HG03095 (cell line): ENCODE measurements around the gene SUCO.
"Not testable (repeated sequence)": the region's sequence is repeated elsewhere in the genome, so short reads cannot be mapped to it uniquely, and the experiment has no call there.

Experiments
- ATAC-seq: cut with Tn5 transposase; IDR thresholded peaks from one replicate; pipeline ENCODE4 v1.9.1; 2021; ENCODE audit warnings: moderate library complexity; ENCODE audit not compliant: unreplicated experiment

The SUCO gene

GRCh38 chr1:172532700-172533512 lies at the start of gene SUCO:
Gene SUCO, plus strand, starts transcription at chr1:172533150. Its CDS starts 286 bp downstream, at chr1:172533436.
- peak; percentile 82 for ATAC-seq

- no peak for ATAC-seq
These were observed 49.5 kb upstream of the SUCO start for GRCh38 chr1:172483448-172483847.

- ATAC-seq: no peak
These were observed 48.7 kb upstream of the SUCO start for GRCh38 chr1:172484252-172484651.

- no peak for ATAC-seq
These were observed 47.3 kb upstream of the SUCO start for GRCh38 chr1:172485626-172486025.

GRCh38 chr1:172486805-172487454 lies 46.0 kb upstream of the SUCO start:
- ATAC-seq: no peak

- no peak for ATAC-seq
These were observed 45.4 kb upstream of the SUCO start for GRCh38 chr1:172487550-172487949.

- no peak for ATAC-seq
These were observed 44.6 kb upstream of the SUCO start for GRCh38 chr1:172488393-172488792.

GRCh38 chr1:172489847-172490246 lies 43.1 kb upstream of the SUCO start:
- ATAC-seq: no peak

GRCh38 chr1:172492421-172492820 lies 40.5 kb upstream of the SUCO start:
- no peak for ATAC-seq

- ATAC-seq: no peak
These were observed 38.8 kb upstream of the SUCO start for GRCh38 chr1:172494166-172494565.

- ATAC-seq: not testable (repeated sequence)
These were observed 36.8 kb upstream of the SUCO start for GRCh38 chr1:172496127-172496526.

GRCh38 chr1:172496678-172497077 lies 36.3 kb upstream of the SUCO start:
- no peak for ATAC-seq

GRCh38 chr1:172497230-172497629 lies 35.7 kb upstream of the SUCO start:
- no peak for ATAC-seq

GRCh38 chr1:172498857-172499256 lies 34.1 kb upstream of the SUCO start:
- ATAC-seq: no peak

- no peak for ATAC-seq
These were observed 33.3 kb upstream of the SUCO start for GRCh38 chr1:172499636-172500141.

GRCh38 chr1:172500207-172500606 lies 32.7 kb upstream of the SUCO start:
- no peak for ATAC-seq

- ATAC-seq: no peak
These were observed 25.2 kb upstream of the SUCO start for GRCh38 chr1:172507741-172508140.

- no peak for ATAC-seq
These were observed 22.5 kb upstream of the SUCO start for GRCh38 chr1:172510479-172510878.

- ATAC-seq: no peak
These were observed 20.4 kb upstream of the SUCO start for GRCh38 chr1:172512591-172512990.

GRCh38 chr1:172513479-172513878 lies 19.5 kb upstream of the SUCO start:
- ATAC-seq: no peak

GRCh38 chr1:172514108-172514507 lies 18.8 kb upstream of the SUCO start:
- ATAC-seq: no peak

GRCh38 chr1:172515436-172515835 lies 17.5 kb upstream of the SUCO start:
- no peak for ATAC-seq
